Measurements from ENCODE around the gene ZNF185.

ZNF185 gene

GRCh38 chrX:152897222-152898131 lies at the start of gene ZNF185:
TSS of gene ZNF185 (plus strand) at chrX:152898067. CDS start at chrX:152914490, 16,423 bp downstream.
- DNase-seq: peak; percentile 60

- no peak for DNase-seq
Measured at GRCh38 chrX:152850465-152850864, 47.4 kb upstream of the ZNF185 start.

- no peak for DNase-seq
Measured at GRCh38 chrX:152853986-152854385, 43.9 kb upstream of the ZNF185 start.

- no peak for DNase-seq
Measured at GRCh38 chrX:152861116-152861515, 36.8 kb upstream of the ZNF185 start.

GRCh38 chrX:152861826-152862225 lies 36.0 kb upstream of the ZNF185 start:
- DNase-seq: no peak

GRCh38 chrX:152865232-152865920 lies 32.5 kb upstream of the ZNF185 start:
- DNase-seq: no peak

GRCh38 chrX:152866386-152866785 lies 31.5 kb upstream of the ZNF185 start:
- no peak for DNase-seq

- no peak for DNase-seq
Measured at GRCh38 chrX:152869972-152870371, 27.9 kb upstream of the ZNF185 start.

- no peak for DNase-seq
Measured at GRCh38 chrX:152871260-152871659, 26.6 kb upstream of the ZNF185 start.

- DNase-seq: no peak
Measured at GRCh38 chrX:152872522-152872921, 25.3 kb upstream of the ZNF185 start.

- DNase-seq: no peak
Measured at GRCh38 chrX:152873361-152873760, 24.5 kb upstream of the ZNF185 start.

GRCh38 chrX:152876931-152877840 lies 20.7 kb upstream of the ZNF185 start:
- no peak for DNase-seq

GRCh38 chrX:152878976-152879755 lies 18.7 kb upstream of the ZNF185 start:
- DNase-seq: no peak

- no peak for DNase-seq
Measured at GRCh38 chrX:152881289-152881688, 16.6 kb upstream of the ZNF185 start.

GRCh38 chrX:152884171-152884570 lies 13.7 kb upstream of the ZNF185 start:
- DNase-seq: no peak

GRCh38 chrX:152886716-152887115 lies 11.2 kb upstream of the ZNF185 start:
- DNase-seq: no peak

GRCh38 chrX:152892499-152892898 lies 5.4 kb upstream of the ZNF185 start:
- DNase-seq: no peak

GRCh38 chrX:152892999-152893891 lies 4.6 kb upstream of the ZNF185 start:
- DNase-seq: no peak

- DNase-seq: no peak
Measured at GRCh38 chrX:152893980-152894610, 3.8 kb upstream of the ZNF185 start.

GRCh38 chrX:152895121-152895520 lies 2.7 kb upstream of the ZNF185 start:
- DNase-seq: no peak

All from NCI-H226 (cell line).